Measurements from ENCODE around the gene EEF2.
A peak's percentile ranks its signal among the peaks of the same experiment; 100 is the strongest.

EEF2 gene

GRCh38 chr19:3987619-3988371 lies 2.5 kb upstream of the EEF2 start:
- Histone ChIP-seq H3K27ac (no peak overlapping the region), H3K4me3 (peak overlapping the region; percentile 49)
- peak; percentile 71 for TF ChIP-seq CTCF (IDR thresholded peaks at IDR 0.05)
- no peak for DNase-seq (ENCODE audit: low spot score)

DNA sequence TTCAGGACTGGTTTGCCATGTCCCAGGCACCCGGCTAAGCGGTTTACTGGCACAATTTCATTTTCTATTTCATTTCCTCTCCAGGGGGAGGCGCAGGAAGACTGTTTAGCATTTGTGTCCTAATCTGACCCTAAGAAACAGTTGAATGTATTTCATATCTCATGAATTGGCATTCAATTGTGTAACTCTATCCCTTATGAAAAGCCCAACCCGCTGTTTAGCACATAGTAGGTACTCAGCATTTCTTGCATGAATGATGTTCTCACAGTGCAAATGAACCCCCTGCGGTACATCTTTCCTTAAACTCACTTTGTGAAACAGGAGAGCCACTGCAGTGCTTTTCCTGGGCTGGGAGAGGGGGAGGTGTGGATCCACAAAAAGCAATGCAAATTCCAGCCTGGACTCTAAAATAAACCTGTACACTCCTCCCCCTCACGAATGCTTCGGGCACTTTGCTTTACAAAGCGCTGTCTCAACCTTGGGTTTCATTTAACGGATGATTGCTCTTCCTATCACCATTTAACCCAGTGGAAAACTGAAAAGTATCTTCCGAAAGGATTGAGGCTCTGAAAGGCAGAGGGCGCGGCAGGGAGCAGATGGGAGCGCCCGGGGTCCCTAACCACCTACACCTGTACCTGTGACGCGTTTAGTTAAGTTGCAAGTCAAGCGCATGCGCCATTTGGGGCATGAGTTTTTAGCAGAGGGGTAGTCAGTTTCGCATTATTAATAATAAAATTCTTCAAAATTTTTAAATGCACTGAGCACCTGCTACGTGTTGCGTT lies 1.2 kb upstream of the EEF2 start:
- H3K27ac ChIP-seq = peak overlapping the region; percentile 93 to 98
- peak; percentile 55 for TF ChIP-seq CTCF (IDR thresholded peaks at IDR 0.05)

DNA sequence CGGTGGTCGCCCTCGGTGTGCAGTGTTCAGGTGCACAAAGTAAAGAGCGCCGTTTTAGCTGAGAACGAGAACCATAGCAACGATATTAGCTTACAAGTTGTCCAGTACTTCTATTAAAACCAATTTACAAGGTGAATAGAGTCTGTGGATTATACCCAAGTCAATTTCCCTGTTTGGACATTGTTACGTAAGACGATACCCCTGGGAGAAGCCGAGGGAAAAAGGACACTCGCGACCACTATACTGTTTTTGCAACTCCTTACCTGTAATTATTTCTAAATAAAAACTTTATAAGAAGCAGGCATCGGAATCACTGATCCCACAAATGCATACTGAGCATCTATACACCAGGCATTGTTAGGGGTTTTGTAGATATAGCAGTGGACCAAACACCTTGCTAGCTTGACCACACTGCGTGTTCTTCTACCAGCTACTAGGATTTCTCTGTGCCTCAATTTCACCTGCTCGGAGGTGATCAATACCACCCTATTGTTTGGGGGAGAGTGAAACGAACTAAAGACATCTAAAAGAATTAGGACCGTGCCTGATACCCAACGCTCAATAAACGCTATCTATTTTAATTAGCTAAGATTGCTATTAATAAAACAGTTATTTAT lies 488 bp upstream of the EEF2 start:
- DNase-seq (ENCODE audit: low spot score) = peak; percentile 72
- peak overlapping the region; percentile 93 to 98 for H3K27ac ChIP-seq
- TF ChIP-seq CTCF (IDR thresholded peaks at IDR 0.05) = no peak
- peak overlapping the region; percentile 96 for H3K4me3 ChIP-seq

More for the DNA sequence above, 1.2 kb upstream of the EEF2 start:
- DNase-seq (ENCODE audit: low spot score) = no peak
- H3K4me3 ChIP-seq = peak overlapping the region; percentile 96

- no peak for DNase-seq (ENCODE audit: low spot score)
Measured at GRCh38 chr19:3984584-3984907, 717 bp downstream of the EEF2 start.

DNA sequence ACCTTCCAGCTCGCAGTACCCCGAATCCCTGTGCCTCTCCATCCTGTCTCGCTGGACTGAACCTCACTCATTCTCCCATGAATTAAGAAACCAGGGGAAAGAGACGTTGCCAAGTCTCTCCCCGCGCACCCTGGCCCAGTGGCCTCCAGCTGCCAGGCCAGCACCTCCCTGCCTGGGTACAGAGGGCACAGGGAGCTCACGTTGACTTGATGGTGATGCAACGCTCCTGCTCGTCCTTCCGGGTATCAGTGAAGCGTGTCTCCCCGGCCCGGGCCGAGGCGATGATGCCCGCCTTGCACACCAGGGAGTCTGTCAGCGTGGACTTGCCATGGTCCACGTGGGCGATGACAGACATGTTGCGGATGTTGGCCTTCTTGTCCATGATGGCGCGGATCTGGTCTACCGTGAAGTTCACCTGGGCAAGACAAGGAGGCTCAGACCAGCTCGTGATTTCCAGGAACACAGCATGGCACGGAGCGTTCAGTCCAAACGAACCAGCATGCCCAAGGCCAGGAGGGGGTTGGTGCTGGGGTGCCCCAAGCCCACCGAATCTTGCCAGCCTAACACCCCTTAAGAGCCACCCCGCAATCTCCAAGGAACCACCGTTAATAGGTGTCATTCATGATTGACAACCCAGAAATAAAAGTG lies 1.2 kb downstream of the EEF2 start:
- Histone ChIP-seq H3K4me3 (peak overlapping the region; percentile 96), H3K27ac (peak overlapping the region; percentile 93 to 98)
- TF ChIP-seq CTCF (IDR thresholded peaks at IDR 0.05) = no peak
- DNase-seq (ENCODE audit: low spot score) = no peak

More at GRCh38 chr19:3984584-3984907, 717 bp downstream of the EEF2 start:
- no peak for TF ChIP-seq CTCF (IDR thresholded peaks at IDR 0.05)
- peak overlapping the region; percentile 93 to 98 for H3K27ac ChIP-seq
- peak overlapping the region; percentile 96 for H3K4me3 ChIP-seq

GRCh38 chr19:3983542-3983914 lies 1.7 kb downstream of the EEF2 start:
- H3K27ac ChIP-seq = peak overlapping the region; percentile 93 to 98
- no peak for TF ChIP-seq CTCF (IDR thresholded peaks at IDR 0.05)
- peak overlapping the region; percentile 96 for H3K4me3 ChIP-seq
- no peak for DNase-seq (ENCODE audit: low spot score)

All from coronary artery (tissue), 2 donors.